ENCODE measurements around the gene ZDHHC8. TPM values are rescaled to one million over a fixed set of nuclear protein-coding genes. Genes with fewer than 3 reads are reported as not detected.

ZDHHC8 gene
- total and polyA plus RNA-seq, 9 donors = 5.1 to 77.4 (median 58.9) TPM

DNA sequence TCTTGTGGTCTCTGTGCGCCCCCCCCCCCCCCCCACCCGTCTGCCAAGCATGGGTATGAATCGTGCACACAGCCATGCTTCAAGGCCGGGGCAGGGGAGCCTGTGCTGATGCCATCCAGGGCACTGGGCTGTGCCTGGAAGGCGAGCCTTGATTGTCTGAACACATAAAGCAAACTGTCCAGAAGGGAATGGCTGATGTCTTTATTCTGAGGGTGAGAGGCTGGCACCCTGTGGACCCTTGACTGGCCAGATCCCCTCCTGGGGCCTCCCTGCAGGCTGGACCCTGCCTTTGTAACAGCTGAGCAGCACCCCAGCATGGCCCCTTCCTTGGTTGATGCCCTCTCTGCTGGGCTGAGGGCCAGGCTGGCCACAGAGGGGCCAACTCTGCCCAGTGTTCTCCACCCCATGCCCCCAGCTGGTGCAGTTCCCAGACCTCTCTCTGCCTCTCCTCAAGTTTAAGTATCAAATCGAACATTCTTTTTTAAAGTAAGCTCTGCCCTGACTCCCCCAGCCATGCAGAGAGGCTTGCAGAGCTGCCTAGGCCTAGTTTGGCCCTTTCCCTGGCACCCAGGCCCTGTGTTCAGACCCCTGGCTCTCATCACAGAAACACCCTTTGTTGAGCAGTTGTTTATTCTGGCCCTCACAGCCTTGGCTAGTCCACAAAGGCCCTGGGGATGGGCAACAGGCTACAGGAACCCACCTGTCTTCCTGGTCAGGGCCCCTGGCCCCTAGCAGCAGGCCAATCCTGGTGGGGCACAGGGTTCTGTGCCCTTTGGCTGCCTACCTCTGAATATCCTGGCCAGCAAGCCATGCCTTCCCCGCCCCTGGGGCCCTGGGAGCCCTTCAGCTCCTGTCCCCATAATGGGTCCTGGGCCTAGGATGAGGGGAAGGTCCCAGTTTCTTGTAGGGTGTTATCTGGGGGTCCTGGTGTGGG lies 19.6 kb upstream of the ZDHHC8 start:
- intact Hi-C loops (cut with DNase I) = loop anchor here in 1 of 4 donors (10.0 kb wide), 1 partner anchor 147 kb away; no protein-coding TSS in a partner anchor
- Histone ChIP-seq H3K4me1 (ENCODE audit: insufficient read depth) (peaks cover 7% of the 10 kb centered on the region), H3K27ac (no peak overlapping the region), H3K9me3 (no peaks in the 10 kb centered on the region), H3K4me3 (no peak overlapping the region), H3K36me3 (peaks cover 4% of the 10 kb centered on the region), H3K27me3 (no peaks in the 10 kb centered on the region)
- TF ChIP-seq EP300 (IDR thresholded peaks at IDR 0.05) = no peak
- TF ChIP-seq POLR2A (IDR thresholded peaks at IDR 0.05) = no peak
- TF ChIP-seq, protein P1, sequence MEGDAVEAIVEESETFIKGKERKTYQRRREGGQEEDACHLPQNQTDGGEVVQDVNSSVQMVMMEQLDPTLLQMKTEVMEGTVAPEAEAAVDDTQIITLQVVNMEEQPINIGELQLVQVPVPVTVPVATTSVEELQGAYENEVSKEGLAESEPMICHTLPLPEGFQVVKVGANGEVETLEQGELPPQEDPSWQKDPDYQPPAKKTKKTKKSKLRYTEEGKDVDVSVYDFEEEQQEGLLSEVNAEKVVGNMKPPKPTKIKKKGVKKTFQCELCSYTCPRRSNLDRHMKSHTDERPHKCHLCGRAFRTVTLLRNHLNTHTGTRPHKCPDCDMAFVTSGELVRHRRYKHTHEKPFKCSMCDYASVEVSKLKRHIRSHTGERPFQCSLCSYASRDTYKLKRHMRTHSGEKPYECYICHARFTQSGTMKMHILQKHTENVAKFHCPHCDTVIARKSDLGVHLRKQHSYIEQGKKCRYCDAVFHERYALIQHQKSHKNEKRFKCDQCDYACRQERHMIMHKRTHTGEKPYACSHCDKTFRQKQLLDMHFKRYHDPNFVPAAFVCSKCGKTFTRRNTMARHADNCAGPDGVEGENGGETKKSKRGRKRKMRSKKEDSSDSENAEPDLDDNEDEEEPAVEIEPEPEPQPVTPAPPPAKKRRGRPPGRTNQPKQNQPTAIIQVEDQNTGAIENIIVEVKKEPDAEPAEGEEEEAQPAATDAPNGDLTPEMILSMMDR (IDR thresholded peaks at IDR 0.05) = no peak
- WGBS, 3 donors = 55 to 76% (median 72%) methylated on average over 5 to 7 of the region's 7 CpGs
- peak in 1 of 5 donors; percentile 18 for DNase-seq

DNA sequence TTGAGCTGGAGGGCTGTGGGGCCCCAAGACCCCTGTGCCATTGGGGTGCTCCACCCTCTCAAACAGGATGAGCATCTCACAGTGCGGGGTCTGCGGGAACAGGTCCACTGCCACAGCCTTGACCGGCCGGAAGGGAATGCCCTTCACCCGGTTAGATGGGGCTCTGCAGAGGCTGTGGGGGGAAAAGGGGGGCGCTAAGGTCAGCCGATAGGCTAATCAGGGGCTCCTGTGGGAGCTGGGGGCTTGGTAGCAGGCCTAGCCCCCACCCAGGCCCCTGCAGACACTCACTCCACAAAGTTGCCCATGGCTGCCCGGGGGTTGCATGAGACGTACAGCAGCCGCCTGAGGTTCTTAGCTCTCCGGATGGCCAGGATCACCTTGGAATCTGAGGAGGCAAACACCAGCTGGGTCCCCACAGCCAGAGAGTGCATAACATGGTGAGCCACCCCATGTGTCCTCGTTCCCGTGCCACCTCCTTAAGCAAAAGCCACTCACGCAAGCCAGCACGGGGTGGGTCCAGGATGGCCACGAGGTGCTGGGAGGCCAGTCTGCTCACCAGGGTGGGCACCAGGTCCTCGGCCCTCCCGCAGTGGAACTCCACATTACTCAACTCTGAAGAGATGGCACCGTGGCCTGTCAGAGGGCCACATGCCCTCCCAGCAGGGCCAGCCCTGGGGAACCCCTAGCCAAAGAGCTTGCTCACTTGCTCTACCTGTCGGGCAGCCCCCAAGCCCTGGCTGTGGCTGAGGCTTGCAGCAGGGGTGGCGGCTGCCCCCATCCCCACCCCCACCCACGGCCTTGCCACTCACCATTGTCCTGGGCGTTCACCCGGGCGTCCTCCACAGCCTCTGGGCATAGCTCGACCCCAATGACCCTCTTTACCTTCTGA lies 18.7 kb upstream of the ZDHHC8 start:
- Histone ChIP-seq H3K4me3 (no peak overlapping the region), H3K4me1 (ENCODE audit: insufficient read depth) (peaks cover 7% of the 10 kb centered on the region), H3K27ac (no peak overlapping the region), H3K27me3 (no peaks in the 10 kb centered on the region), H3K9me3 (no peaks in the 10 kb centered on the region), H3K36me3 (peaks cover 4% of the 10 kb centered on the region)
- peak in 1 of 5 donors; percentile 26 for DNase-seq
- 73 to 81% (median 75%) methylated on average over 25 to 26 of the region's 26 CpGs for whole genome bisulfite sequencing, 3 donors
- TF ChIP-seq, protein P1 (IDR thresholded peaks at IDR 0.05) = no peak
- TF ChIP-seq EP300 (IDR thresholded peaks at IDR 0.05) (no peak), POLR2A (IDR thresholded peaks at IDR 0.05) (no peak)
- intact Hi-C loops (cut with DNase I) = loop anchor here in 1 of 4 donors (10.0 kb wide), 1 partner anchor 148 kb away; no protein-coding TSS in a partner anchor

DNA sequence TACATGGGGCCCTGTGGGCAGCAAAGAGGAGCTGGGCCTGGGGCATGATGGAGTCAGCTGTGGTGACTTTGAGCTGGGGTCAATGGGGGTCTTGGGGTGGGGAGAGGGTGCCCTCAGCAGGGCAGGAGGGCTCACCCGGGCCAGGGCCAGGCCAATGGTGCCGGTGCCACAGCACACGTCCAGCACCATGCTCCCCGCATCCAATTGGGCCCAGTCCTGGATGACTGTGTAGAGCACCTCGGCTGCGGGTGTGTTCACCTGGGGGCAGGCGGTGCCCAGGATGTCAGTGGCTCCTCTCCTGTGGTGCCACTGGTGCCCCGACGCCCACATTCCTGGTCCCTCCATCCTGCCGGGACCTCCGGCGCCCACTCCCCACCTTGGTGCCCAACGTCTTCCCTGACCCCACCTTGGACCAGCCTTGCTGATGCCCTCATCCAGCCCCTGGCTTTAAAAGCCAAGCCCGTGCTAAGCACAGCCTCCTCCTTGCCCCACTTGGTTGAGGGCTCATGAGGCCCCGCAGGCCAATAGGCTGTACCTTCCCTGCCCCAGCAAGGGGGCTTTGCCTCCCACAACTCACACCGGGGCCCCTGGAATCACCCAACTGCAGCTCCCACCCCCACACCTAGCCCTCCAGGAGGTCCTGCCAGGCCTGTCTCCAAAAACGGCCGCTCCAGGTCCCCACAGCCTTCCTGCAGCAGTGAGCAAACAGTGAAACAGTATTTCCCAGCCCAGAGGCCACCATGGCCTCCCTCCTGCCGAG lies 17.9 kb upstream of the ZDHHC8 start:
- H3K9me3 ChIP-seq = no peaks in the 10 kb centered on the region
- no peak overlapping the region for H3K27ac ChIP-seq
- no peak overlapping the region for H3K4me3 ChIP-seq
- 77 to 81% (median 79%) methylated on average over 19 of the region's 19 CpGs for WGBS, 3 donors
- peak in 2 of 5 donors; percentile 26 to 28 for DNase-seq
- H3K4me1 ChIP-seq (ENCODE audit: insufficient read depth) = peaks cover 8% of the 10 kb centered on the region
- no peak for TF ChIP-seq EP300 (IDR thresholded peaks at IDR 0.05)
- no peak for TF ChIP-seq POLR2A (IDR thresholded peaks at IDR 0.05)
- TF ChIP-seq, protein P1 (IDR thresholded peaks at IDR 0.05) = no peak
- H3K27me3 ChIP-seq = no peaks in the 10 kb centered on the region
- intact Hi-C loops (cut with DNase I) = loop anchor here in 1 of 4 donors (10.0 kb wide), 1 partner anchor 149 kb away; no protein-coding TSS in a partner anchor
- peaks cover 4% of the 10 kb centered on the region for H3K36me3 ChIP-seq
